GM19025 (cell line): Measurements from ENCODE around the gene HPRT1.

Experiments used
- ATAC-seq: cut with Tn5 transposase; IDR thresholded peaks from one replicate; pipeline ENCODE4 v1.9.1; 2021; ENCODE audit warnings: mild to moderate bottlenecking, low read depth, moderate library complexity; ENCODE audit not compliant: unreplicated experiment

HPRT1 gene

DNA sequence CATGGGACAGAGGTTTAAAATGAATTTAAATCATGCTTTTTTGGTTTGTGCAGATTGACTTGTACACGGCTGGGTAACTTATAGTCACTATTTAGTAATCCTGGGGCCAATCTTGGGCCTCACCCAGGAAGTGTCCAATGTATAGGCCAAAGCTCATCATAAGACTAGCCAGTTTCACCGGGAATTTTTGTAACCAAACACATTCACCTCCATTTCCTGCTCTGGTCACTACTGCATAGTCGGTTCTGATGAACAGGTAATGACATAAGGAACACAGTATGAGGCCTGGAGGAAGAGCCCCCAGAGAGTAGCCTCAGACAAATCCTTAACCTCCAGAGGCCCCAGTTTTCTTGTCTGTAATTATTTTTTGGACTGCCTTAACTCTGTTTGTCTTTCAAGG is 81.9 kb downstream of the HPRT1 start:
- no peak for ATAC-seq

DNA sequence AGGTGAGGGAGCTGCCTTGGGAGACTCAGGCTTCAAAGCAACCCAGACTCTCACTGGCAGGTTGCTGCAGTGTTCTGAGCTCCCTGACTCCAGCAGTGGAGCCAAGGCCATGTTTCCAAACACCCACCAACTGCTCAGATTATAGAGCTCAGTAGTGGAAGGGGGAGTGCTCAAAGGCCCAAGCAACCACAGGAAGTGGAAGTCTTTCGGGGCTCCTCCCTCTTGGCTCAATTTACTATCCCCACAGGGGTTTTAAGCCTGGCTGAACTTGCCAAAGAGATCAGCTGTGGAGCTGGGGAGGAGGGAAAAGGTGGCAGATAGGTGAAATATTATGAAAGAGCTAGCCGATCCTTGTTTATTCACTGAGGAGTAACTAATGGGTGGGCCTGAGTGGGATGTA is 82.5 kb downstream of the HPRT1 start:
- ATAC-seq: no peak

GRCh38 chrX:134543288-134543687 is 83.3 kb downstream of the HPRT1 start:
- no peak for ATAC-seq

DNA sequence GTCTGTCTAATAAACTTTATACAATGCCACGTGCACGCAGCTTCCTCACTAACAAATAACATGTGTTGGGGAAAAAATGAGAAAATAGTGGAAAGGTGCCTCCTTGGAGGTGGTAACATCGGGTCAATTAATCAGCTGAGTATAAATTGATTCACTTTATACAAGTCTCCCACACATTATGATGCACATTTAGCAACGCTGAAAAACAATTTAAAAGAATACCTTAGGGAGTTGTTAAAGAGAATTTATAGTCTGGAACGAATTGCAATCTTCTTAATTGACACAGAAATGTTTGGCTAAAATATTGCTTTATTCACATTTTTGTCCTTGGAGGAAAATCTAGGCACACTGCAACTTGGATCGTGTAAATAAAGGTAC is 84.2 kb downstream of the HPRT1 start:
- ATAC-seq: no peak

DNA sequence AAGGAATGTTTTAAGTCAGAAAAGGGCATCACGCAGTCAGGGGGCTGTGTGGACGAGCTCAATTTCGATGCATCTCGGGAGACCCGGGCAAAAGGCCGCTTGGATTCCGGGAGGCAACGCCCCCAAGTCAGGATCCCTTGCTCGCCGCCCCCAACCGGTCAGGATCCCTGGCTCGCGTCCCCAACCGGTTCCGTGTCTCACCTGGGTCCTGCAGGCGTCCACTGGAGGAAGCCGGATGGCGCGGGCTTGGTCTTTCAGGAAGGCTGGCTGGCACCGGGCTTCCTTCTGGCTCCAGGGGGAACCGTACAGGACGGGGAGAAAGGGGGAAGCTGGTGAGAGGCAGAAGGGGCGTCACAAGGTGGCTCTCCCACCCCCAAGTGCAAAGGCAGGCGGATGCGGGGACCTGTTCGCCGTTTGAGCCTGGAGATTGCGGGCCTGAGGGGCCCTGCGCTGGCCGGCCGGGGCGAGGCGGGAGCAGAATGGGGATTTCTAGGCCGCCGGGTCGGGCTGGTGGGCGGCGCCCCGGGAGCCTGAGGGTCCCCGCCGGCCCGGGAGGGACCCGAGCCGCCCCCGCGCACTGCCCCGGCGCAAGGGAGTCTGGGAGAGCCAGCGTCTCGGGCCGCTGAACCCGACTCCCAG is 84.7 kb downstream of the HPRT1 start:
- no peak for ATAC-seq

DNA sequence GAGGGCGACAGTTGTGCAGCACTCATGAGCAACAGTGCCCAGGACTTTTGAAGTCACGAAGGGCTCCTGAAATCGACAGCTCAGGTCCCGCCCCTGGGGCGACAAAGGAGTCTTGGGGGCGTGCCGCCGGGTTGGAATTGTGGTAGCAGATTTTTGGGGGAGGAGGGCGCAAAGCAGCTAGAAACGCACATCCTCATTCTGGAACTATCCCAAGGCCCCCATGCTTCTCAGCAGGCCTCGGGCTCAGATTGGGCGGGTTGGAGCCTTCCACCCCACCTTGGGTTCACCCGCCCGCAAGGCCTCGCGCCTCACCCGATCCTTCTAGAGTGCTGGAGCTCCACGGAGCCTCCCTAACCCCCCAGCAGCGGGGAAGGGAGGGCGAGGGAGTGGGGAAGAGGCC is 85.5 kb downstream of the HPRT1 start:
- no peak for ATAC-seq

- ATAC-seq: no peak
Measured at GRCh38 chrX:134546187-134546586, 86.2 kb downstream of the HPRT1 start.

GRCh38 chrX:134547047-134547679 is 87.2 kb downstream of the HPRT1 start:
- no peak for ATAC-seq

- ATAC-seq: no peak
Measured at GRCh38 chrX:134548257-134549201, 88.6 kb downstream of the HPRT1 start.
